Ishikawa (cell line): Measurements from ENCODE around the gene CFAP161.

Experiments used
- RAD21 ChIP-seq: IDR thresholded peaks from 2 replicates; pipeline ENCODE4 v1.6.1; 2012; ENCODE audit warnings: low read depth
- REST ChIP-seq: IDR thresholded peaks from 2 replicates; pipeline ENCODE4 v1.6.1; 2012; ENCODE audit warnings: low read depth, mild to moderate bottlenecking

DNA sequence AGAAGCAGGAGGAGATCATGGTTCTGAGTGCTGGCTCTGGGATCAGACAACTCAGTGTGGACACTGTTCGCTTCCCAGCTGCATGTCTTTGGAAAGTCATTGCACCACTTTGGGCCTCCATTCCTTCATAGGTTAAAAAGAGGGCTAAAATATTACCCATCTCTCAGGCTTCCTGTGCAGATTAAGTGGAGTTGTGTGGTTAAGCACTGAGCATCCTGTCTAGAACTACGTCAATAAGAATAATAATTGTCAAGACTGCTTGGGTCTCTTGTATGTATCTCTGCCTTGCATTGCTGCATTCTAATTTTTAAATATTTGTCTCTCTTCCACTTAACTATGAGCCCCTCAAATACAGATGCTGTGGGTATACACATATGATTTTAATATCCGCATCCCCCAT is 22.3 kb downstream of the CFAP161 start:
- TF ChIP-seq REST (no peak), RAD21 (no peak)
